Epidermal melanocyte (primary cell): ENCODE measurements around the gene ST13.
A peak's percentile ranks its signal among the peaks of the same experiment; 100 is the strongest.
"Not testable (repeated sequence)": the region's sequence is repeated elsewhere in the genome, so short reads cannot be mapped to it uniquely, and the experiment has no call there.

Experiments
- DNase-seq: peaks from one replicate; pipeline ENCODE4 v3.0.0; 2011; ENCODE audit warnings: low spot score; ENCODE audit not compliant: insufficient read length

Gene ST13

DNA sequence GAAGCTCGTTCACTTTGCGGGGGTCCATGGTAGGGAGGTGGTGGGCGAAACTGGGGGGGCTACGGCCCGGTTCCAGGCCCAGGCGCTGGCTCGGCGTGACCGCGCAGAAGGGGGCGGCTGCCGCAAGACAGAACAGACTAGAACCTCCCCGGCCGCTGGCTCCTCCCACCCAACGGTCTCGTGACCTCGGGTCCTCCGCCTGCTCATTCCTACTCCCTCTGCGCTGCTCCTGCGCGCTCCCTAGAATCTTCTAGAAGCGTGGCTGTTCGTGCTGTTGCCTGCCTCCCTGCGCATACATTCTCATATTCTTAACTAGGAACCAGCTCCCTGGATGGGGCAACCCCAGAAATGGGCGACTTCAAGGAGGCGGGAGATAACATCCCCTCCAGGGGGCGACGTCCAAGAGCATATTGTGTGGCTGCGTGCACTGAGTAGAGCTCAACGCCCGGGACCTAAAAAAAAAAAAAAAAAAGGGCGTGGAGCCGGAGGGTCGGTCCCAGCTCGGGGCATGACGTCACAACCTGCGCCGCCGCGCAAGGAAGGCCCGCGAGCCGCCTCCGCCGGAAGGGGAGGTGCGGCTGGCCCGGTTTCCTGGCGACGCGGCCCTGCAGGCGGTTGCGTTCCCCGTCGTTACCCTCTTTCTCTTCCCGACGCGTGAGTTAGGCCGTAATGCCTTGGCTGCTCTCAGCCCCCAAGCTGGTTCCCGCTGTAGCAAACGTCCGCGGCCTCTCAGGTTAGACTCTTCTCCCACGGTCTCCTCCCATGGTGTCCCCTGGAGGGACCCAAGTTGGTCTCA, at the start of gene ST13, which contains the start of gene XPNPEP3:
Gene ST13 (minus strand): TSS at position 127 of the 796 bp plus-strand sequence. CDS start 99 bp downstream, at position 28.
Gene XPNPEP3 (plus strand): TSS at position 636 of the 796 bp plus-strand sequence. CDS start 34 bp downstream, at position 670.
- DNase-seq: peak; percentile 52

DNA sequence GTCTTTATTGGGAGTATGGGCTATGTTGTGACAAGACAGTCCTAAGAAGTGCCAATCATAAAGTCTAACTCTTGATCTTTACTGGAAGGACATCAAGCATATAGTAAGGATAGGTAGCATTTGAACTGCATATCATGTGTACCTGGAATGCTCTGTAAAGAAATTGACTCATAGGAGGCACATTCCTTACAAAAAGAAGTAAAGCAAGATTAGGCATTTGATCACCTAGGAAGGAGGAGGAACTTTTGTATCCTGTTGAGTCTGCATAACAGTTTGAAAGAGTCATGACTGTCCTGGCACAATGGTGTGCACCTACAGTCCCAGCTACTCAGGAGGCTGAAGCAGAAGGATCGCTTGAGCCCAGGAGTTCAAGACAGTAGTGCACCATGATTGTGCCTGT, 47.7 kb upstream of the ST13 start:
- no peak for DNase-seq

DNA sequence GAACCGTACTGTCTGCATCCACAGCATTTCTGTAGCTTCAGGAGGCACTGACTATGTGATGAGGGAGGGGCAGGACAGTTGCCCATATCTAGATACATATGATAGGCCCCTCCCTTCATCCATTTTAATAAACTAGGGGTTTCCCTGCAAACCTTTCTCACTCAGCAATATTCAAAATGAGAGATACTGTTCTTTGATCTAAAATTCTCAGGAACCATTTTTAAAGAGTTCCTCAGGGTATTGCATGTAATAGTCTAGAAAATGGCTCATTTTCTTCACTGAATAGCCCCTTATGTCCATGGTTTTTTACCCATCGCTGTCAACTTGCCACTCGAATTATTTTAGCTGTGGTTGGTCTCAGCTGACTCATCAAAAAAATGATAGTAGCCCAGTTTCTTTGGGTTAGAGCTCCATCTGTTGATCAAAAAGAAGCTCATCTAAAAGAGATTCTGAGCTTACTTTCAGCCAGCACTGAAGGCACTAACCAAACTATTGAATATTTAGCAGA, 42.5 kb upstream of the ST13 start:
- DNase-seq: peak; percentile 42

DNA sequence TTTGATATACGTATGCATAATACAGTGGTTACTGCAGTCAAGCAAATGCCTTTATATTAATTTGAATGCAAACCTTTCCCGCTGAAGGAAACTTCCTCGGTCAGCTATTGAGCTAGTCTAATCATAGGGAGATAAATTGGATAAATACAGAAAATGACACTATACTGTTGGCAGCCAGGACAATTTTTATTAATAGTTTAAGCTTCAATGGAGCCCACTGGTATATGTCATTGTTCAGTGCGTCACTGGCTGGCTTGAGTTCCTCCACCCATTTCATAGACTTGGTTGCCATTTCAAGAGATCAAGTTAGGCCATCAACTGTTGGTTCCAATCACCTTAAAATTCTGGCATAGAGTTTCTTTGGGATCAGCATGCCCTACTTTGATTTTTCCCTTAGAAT, 38.0 kb upstream of the ST13 start:
- no peak for DNase-seq

DNA sequence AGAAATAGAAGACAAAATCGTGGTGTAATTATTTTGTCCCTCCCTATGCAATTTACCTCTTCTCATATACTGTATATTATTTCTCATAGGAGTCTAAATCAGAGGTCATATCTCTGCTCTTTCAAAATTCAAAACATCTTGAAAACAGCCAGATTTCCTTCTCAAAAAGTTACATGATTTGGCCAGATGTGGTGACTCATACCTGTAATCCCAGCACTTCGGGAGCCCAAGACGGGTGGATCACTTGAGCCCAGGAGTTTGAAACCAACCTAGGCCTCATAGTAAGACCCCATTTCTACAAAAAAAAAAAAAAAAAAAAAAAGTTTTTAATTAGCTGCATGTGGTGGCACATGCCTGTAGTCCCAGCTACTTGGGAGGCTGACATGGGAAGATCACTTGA, 34.4 kb upstream of the ST13 start:
- DNase-seq: no peak

DNA sequence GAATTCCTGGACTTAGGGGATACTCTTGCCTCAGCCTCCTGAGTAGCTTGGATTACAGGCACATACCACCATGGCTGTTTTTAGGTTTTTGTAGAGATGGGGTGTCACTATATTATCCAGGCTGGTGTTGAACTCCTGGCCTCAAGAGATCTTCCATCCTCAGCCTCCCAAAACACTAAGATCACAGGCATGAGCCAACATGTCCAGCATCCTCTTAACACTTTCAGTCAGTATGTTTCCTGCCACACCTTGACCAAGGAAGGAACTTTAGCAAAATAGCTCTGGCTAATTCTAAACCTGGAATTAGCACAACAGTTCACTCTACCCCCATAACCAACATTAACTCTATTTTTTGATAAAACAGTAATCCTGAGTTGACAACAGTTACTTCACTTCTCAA, 32.7 kb upstream of the ST13 start:
- no peak for DNase-seq

DNA sequence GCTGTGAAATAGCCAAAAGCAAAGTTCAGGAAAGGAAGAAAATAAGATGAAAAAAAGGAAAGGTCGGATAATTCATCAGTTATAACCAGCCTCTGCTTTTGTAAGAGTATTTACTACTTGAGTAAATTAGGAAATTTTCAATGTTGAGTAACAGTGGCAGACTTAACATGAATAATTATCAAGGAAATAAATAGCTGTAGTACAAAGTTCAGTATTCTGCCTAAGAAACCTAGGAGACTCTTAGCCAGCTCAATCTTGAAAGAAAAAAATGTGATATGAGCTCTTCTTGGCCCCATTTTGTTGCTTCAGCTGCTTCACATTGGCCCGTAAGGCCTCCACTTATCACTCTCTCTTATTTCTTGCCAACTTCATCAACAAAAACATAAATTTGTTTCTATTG, 22.5 kb upstream of the ST13 start:
- DNase-seq: no peak

DNA sequence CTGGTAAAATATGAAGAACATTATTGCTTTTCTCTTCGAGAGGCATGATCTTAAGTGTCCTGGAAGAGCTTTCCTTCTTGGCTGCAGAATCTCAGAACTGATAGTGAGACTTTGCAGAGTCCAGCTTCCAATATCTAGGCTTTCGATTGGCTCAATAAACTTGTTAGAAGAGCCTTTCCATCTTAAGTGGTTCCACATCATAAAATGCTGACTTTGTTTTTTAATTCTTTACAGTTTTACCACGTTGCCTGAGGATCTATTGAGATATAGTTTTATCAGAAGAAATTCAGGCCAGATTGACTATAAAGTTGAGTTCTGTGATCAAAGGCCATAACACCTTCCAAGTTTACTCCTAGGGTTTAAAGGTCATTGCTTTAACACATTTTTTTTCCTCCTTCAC, 21.0 kb upstream of the ST13 start:
- DNase-seq: no peak

DNA sequence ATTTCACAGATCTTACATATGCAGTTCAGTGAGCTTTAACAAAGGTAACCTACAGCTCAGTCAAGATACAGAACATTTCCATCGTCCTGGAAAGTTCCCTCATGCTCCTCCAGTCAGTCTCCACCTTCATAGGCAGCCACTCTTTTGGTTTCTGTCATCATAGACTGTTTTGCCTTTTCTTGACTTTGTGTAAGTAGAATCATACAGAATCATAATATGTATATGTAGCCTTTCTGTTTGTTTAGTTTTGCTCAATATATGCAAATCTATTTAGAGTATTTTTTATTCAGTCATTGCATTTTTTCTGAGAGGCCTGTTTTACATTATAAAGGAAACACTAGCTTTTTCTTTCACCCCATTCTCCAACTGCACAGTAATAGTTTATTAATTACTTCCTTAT, 20.5 kb upstream of the ST13 start:
- no peak for DNase-seq

DNA sequence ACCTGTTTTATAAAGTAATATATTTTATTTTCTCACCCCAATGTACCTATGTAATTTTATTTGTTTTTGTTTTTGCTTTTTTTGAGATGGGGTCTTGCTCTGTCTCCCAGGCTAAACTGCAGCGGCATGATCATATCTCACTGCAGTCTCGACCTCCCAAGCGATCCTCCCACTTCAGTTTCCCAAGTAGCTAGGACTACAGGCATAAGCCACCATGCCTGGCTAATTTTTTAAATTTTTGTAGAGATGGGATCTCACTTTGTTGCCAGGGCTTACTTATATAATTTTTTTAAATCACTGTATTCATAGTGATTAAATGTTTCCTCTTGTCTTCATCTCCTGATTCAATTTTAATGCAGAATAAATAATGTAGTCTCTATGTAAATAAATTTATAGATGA, 18.7 kb upstream of the ST13 start:
- DNase-seq: no peak

DNA sequence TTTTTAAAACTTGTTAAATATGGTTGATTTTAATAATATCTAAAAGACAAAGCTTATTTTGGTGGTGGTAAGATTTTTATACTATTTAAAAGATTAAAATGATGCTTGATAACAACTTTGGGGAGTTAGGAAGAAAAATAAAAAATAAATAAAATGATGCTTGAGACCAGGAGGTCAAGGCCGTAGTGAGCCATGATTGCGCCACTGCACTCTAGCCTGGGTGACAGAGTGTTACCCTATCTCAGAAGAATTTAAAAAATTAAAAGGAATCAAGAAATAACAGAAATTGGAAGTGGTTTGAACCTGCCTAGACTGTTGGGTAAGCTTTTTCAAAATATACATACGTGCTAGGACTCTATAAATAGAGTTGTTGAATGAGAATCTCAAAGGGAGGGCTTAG, 17.6 kb upstream of the ST13 start:
- no peak for DNase-seq

DNA sequence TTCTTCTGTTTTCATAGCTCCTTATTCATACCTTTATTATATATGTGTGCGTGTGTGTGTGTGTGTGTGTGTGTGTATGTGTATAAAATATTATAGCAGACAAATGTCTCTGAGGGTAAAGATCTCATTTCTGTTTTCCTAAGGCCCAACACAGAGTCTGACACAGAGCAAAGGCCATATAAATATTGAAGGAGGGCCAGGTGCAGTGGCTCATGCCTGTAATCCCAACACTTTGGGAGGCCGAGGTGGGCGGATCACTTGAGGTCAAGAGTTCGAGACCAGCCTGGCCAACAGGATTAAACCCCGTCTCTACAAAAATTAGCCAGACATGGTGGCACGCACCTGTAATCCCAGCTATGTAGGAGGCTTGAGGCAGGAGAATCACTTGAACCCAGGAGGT, 11.9 kb upstream of the ST13 start:
- DNase-seq: not testable (repeated sequence)

DNA sequence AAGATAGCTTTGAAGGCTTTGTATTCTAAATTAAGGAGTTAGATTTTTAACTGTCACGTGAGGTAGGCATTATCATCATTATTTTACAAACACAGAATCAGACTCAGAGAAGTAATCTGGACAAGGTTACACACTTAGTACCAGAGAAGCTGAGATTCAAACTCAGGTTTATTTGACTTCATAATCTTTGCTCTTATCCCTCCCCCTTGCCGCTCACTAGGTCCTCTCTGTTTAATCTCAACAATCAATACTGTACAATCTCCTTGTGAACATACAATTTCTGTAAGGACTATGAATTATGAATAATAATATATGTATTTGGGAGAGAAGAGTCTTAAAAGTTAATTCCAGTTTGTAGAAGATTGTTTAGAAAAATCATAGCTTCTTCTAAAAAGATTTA, 10.7 kb upstream of the ST13 start:
- DNase-seq: no peak

DNA sequence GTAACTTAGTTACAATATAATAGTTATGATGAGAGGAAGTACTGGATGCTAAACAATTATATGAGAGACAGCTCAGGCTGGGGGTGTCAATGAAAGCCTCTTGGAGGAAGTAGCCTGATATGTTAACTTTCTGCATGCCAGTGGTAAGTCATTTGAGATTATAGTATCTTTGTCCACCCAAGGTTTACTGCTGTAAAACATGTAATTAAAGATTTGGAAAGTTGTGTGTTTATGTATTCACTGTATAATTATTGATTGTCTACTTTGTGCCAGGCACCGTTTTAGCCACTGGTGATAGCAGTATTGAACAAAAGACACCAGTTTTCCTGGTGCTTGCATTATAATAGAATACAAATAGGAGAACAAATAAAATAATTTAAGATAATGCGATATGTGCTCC, 6.1 kb upstream of the ST13 start:
- DNase-seq: no peak

DNA sequence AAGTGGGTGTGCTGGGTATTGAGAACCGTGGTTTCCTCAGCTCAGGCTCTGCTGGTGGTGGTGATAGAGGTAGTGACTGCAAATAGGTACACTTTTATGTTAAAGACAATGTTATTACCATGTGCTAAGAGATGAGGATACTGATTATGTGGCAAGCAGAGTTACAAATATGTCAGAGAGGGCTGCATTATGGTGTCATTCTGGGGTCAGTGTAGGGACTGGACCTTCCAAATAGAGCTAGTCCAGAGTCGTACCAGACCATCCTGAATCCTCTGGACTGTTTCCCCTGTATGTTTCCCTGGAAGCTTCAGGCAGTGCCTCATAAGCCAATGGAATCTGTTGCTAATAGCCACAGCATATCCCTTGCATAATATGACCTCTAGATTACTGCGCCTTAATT, 5.6 kb upstream of the ST13 start, which contains the start of gene DNAJB7:
Gene DNAJB7 (minus strand): TSS at position 101 of the 400 bp plus-strand sequence. CDS start 119 bp downstream, outside the sequence.
- DNase-seq: no peak

DNA sequence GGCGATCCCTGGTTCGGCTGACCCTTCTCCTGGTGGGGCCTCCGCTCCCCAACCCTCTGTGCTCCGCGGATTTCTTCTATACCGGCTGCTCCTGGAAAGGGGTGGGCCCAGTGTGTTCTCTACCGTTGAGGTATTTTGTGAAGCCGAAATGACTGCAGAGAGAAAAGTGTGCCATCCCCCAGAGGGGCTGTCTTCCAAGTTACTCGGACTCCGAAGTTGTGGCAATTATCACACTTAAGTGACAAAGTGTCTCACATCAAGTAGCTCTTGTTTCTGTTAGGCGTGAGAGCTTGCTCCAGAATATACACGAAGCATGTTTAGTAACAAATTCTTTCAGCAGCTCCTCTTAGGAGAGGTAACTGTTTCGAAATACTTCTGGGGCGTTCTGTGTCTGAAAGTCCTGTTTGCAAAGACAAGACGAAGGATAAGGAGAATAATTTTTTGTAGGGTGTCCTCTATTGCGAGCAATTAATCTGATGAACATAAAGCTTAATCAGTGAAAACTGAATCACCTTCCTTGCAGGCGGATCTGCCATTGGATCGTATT, 943 bp upstream of the ST13 start:
- no peak for DNase-seq

DNA sequence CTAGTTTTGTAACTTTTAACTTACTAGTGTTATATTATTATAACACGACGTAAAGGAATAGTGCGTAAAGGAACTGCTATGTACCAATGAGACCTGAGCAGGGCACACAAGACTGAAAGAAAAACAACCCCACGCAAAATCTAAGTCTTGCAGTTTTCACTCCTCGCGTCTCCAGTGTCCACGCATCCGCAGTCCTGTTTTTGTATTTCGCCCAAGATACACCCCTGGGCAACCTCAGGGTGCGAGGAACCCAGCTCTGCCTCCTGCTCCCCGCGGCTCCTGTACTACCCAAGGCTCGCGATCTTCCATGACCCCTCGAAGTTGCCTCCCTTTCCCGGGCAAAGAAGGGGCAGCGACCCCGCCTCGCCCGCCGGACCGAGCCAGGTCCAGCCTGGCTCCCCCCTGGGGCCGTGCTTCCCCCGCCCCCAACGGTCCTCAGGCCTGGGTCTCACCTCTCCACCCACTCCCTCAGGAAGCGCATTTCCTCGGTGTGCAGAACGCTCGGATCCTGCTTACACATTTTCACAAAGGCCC, 393 bp downstream of the ST13 start:
- no peak for DNase-seq

DNA sequence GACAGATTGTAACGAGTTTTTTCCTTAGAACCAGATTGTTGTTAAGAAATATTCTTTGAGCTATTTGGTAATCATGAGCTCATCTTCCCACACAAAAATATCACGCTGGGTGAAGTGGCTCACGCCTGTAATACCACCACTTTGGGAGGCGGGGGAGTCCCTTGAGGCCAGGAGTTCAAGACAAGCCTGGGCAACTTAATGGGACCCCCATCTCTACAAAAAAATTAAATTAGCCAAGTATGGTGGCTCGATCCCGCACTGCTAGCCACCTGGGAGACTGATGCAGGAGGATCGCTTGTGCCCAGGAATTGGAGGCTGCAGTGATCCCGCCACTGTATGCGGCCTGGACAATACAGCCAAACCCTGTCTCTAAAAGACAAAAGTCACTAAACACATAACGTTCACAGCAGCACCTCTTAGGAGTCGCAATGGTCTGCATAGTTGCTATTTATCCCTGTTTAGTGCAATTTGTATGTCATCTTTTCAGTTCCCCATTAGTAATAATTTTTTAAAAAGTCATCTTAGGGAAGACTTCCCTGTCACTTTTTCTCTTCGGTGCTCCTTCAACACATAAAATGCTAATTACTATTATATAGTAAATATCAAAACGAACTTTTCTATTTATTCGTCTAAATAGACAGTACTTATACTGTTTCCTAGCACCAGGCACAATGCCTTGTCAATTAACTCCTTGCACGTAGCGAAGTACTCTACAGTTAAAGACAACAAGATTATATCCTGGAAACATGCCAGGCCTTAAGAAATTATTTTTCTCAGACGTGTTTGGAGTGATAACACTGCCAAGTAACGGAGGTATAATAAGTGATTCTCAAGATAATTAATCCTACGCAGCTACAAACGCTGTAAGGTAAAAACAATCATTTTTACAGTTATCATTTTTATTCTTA, 1.1 kb downstream of the ST13 start:
- no peak for DNase-seq

DNA sequence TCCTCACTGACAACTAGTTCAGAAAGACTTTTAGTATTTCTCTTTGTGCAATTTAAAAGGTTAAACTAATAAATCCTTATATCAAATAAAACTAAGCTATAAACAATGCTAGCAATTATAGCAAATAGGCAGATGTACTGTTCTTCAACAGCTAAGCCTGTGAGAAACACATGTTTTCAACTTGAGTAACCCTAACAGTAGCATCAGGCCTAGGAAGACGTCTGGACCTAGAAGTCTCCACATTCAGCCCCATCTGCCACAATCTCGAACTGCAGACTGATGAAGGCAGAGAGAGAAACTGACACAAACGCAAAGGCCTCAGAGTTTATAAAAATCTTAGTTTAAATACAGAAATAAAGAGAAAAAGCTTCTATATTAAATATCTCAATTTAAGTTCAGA, 2.5 kb downstream of the ST13 start:
- DNase-seq: no peak

DNA sequence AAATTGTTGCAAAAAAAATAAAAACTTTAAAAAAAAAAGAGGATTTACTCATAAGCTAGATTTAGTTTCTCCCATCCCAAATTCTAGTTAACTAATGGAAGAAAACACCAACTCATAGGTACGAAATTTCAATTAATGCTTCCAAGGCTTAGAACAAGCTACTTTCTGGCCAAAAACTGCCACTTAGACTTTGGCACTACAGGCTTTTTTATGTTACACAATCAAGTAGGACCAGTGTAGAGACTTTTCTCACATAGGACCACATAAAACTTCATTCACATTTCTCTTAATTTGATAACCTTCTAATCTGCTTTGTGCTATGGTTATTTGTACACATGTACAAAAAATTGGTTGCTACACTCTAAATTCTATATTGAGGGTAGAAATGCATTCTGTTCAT, 3.1 kb downstream of the ST13 start:
- no peak for DNase-seq

DNA sequence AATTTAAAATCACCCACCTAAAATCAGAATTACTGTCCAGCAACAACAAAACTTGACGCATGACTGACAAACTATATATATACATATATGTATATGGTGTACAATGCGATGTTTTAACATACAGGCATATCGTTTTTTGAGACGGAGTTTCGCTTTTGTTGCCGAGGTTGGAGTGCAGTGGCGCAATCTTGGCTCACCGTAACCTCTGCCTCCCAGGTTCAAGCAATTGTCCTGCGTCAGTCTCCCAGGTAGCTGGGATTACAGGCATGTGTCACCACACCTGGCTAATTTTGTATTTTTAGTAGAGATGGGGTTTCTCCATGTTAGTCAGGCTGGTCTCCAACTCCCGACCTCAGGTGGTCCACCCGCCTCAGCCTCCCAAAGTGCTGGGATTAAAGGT, 10.6 kb downstream of the ST13 start:
- not testable (repeated sequence) for DNase-seq

DNA sequence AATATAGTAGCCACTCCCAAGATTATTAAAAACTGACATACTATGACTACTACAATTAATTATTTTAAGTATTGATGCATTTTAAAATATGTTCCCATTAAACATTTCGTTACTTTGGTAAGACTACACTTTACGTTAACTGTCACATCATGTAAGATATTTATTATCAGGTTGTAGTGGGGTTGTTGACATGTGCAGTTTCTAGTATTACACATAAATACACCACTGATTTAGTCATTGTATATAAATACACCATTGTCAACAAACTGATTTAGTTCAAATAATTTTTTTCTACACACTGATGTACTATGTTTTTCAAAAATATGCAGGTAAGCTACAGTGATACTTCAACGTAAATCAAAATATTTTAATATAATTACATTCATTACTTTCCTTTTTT, 11.5 kb downstream of the ST13 start:
- no peak for DNase-seq
